Stimulated activated CD8-positive, alpha-beta memory T cell treated with anti-CD3 and anti-CD28 coated beads, Interleukin-12 subunit alpha, Interleukin-12 subunit beta, amount 100 ng/mL, for 24 hours (primary cell): ENCODE measurements around the gene TEX22.

Source experiments
- DNase-seq: peaks from one replicate; pipeline ENCODE4 v3.0.0-alpha.2; 2020; ENCODE audit errors: extremely low read depth

The TEX22 gene

DNA sequence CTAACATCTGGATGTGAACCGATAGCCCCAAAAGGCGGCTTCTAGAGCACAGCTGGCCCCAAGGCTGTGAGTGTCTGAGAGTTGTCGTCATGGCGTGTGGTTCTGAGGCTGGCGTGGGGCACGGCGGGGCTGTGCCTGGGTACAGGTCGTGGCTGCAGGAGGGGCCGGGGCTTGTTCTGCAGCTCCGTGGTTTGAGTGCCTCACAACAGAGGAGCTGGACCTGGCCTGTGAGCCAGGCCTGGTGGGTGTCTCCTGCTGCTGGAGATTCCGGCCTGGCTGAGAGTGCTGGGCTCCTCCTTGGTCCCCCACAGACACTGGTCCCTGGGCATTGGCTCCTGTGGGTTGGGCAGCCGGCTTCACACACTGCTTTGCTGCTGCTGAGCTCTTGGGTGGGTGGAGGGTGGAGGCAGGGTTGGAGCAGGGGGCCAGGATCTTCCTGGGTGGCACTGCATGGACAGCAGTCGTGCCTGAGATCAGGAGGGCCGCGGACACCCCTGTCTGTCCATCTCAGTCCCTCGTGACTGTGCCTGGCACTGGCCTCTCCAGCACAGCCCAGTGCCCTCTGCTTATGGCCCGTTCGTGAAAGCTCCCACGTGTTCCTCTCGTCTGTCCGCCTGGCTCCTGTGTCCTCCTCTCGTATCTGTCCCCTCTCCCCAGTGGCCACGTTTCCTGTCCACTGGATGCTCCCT, 31.8 kb upstream of the TEX22 start:
- no peak for DNase-seq

GRCh38 chr14:105367116-105368031, 31.0 kb upstream of the TEX22 start:
- no peak for DNase-seq

- no peak for DNase-seq
Measured at GRCh38 chr14:105368032-105368417, 30.3 kb upstream of the TEX22 start.

DNA sequence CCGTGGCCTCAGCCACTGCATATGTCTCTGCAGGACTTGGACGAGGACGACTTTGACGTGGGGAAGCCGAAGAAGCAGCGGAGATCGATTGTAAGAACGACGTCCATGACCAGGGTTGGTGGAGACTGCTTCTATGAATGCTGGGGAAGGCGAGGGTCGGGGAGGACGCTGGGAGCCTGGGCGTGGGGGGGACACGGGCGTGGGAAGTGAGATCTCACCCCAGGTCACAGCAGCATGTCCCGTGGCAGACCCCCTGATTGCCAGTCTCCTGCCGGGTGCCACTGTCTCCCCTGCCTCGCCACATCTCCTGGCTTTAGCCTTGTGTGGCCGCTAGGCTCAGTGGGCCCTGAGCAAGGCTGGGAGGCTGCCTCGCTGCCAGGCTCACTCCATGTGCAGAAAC, 29.9 kb upstream of the TEX22 start:
- no peak for DNase-seq

DNA sequence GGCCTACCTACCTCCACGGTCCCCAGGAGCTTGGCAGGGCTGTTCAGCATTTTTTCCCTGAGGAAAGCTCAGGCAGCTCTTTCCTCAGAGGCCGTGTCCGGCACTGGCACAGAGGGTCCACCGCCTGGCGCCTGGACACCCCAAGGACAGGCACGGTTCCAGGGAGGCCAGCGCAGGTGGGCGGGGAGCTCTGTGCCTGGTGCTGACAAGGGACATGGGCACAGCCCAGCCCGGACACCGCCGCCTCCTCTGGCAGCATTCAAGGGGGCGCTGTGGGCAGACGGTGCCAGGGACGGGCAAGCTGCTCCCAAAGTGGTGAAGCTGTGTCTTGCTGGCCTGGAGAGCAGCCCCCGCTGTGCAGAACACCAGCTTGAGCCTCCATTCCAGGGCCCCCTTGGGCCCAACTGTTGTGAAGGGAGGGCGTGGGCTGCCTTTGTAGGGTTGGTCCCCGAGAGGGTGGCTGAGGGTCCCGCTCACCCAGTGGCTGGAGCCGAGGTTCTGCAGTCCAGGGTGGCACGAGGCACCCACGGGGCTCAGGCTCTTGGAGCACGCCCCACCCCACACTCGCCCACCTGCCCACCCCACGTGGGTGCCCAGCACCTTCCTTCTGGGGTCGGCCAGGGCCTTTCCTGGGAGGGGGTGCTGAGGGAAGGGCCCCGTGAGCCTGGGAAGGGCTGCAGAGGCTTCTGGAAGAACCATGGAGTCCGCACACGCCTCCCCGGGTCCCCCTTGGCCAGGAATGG, 29.3 kb upstream of the TEX22 start:
- DNase-seq, result no peak

GRCh38 chr14:105369653-105370040, 28.7 kb upstream of the TEX22 start:
- DNase-seq, result no peak

DNA sequence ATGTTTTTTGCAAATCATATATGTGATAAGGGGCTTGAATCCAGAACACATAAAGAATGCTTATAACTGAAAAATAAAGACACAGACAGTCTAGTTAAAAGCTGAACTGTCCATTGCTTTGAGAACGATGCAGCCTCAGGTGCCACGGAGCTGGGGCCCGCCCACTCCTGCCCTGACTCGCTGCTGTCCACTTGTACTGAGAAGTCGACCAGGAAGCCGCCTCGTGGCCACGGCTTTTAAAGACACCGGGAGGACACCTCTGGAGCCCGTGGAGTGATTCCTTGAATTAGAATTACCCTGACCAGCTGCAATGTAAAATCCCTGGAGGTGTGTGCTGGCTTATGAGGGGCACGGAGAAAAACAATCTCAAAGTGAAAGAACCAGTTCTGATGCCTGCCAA, 23.9 kb upstream of the TEX22 start:
- DNase-seq, result no peak

- DNase-seq, result no peak
Measured at GRCh38 chr14:105375635-105376057, 22.7 kb upstream of the TEX22 start.

DNA sequence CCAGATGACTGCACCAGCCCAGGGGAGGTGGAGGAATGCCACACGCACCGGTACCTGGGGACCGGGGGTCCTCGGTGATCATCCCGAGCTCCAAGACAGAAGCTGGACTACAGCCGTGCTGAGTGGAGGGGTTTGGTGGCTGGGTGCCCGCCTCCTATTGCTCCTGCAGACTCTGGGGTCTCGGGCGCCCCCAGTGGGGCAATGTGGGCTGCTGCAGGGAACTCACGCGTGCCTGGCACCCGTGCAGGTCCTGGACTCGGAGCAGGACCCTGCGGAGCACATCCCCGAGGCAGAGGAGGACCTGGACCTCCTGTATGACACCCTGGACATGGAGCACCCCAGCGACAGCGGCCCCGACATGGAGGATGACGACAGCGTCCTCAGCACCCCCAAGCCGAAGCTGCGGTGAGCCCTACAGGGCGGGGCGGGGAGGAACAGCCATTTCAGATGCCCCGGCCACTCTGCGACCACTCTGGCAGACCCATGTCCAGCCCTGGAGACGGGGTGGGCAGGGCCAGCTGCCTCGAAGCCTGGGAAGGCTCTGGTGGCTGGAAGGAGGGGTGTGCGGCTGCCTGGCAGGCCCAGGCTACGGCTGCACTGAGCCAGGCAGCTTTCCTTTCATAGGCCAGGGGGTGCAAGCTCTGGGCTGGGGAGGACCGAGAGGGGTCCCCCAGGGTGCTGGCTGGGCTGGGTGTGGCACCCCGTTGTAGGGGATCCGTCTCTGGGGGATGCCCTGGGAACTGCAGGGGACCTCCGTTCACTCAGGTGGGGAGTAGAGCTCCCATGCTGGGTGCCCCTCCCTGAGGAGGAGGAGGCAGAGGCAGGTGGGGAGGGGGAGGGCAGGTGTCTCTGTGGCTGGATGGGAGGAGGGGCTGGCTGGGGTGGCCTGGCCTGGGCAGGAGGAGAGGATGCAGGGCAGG, 21.6 kb upstream of the TEX22 start:
- DNase-seq, result no peak

- DNase-seq, result no peak
Measured at GRCh38 chr14:105377555-105378182, 20.7 kb upstream of the TEX22 start.

DNA sequence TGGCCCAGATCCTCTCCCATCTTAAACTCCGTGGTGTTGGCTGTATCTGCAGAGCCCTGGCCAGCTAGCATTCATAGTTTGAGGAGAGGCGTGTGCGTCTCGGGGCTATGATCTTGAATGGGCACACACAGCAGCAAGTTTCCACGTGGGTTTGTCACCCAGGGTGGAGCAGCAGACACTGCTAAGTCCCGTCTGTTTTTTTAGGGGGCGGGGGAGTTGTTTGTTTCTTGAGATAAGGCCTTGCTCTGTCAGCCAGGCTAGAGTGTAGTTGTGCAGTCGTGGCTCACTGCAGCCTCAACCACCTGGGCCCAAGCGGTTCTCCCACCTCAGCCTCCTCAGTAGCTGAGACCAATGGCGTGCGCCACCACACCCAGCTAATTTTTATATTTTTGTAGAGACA, 20.1 kb upstream of the TEX22 start:
- no peak for DNase-seq

DNA sequence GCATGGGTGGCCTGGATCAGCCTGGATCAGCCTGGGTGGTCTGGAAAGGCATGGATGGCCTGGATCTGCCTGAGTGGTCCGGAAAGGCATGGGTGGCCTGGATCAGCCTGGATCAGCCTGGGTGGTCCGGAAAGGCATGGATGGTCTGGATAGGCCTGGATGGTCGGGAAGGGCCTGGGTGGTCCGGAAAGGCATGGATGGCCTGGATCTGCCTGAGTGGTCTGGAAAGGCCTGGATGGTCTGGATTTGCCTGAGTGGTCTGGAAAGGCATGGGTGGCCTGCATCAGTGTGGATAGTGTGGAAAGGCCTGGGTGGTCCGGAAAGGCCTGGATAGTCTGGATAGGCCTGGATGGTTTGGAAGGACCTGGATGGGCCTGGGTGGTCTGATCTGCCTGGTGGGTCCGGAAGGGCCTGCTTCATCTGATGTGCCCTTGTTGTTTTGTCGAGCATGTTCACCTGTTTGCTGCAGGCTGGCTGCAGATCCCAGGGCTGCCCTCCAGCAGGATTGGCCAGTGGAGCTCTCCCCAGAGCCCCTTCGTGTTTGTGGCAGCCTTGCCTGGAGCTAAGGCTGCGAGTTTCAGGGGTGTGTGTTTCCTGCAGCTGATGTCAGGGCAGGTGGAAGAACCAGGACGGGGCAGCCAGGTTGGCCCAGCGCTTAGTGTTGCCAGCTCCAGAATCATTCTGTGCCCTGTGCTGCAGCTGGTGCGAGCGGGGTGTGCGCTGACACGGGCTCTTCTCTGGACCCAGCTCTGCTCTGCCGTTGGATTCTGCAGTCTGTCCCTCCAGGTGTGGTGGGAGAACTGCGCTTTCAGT, 19.3 kb upstream of the TEX22 start:
- no peak for DNase-seq

DNA sequence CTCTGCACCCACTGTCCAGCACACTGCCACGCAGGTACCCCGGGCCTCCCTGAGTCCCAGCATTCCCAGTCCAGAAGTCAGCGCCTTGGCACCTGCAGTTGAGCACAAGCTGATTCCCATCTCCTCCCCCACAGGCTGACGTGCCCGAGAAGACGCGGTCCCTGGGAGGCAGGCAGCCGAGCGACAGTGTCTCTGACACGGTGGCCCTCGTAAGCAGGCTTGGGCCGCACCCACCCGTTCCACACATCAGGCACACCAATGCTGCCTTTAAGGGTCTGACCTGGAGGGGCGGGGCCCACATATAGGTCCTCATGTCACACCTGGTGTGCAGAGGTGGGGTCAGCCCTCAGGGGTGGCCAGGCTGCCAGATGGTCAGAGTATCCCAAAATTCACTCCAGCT, 18.4 kb upstream of the TEX22 start:
- DNase-seq, result no peak

GRCh38 chr14:105380756-105381155, 17.6 kb upstream of the TEX22 start:
- no peak for DNase-seq

- DNase-seq, result no peak
Measured at GRCh38 chr14:105381446-105382342, 16.6 kb upstream of the TEX22 start.

DNA sequence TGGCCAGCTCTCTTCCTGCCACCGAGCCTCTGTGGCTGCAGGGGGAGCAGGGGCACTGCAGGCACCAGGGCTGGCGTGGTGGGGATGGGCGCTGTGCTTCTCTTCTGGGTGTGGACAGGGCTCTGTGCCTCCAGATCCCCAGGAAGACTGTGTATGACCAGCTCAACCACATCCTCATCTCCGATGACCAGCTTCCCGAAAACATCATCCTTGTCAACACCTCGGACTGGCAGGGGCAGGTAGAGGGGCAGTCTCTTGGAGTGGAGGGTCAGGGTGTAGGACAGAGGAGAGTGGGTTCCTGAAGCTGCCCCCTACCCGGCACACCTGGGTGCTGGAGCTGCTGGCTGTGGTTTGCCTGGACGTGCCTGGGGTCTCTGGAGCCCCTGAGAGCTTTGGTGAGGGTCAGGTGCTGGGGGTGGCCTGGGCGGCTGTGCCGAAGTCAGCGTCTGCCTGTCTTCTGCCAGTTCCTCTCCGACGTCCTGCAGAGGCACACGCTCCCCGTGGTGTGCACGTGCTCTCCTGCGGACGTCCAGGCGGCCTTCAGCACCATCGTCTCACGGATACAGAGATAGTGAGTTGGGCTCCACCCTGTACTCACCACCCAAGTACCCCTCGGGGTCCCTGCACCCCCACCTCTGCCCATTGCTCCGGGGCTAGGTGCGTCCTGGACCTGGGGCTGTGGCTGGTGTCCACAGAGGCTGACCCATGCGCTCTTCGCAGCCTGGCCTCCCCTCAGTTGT, 15.8 kb upstream of the TEX22 start:
- no peak for DNase-seq

DNA sequence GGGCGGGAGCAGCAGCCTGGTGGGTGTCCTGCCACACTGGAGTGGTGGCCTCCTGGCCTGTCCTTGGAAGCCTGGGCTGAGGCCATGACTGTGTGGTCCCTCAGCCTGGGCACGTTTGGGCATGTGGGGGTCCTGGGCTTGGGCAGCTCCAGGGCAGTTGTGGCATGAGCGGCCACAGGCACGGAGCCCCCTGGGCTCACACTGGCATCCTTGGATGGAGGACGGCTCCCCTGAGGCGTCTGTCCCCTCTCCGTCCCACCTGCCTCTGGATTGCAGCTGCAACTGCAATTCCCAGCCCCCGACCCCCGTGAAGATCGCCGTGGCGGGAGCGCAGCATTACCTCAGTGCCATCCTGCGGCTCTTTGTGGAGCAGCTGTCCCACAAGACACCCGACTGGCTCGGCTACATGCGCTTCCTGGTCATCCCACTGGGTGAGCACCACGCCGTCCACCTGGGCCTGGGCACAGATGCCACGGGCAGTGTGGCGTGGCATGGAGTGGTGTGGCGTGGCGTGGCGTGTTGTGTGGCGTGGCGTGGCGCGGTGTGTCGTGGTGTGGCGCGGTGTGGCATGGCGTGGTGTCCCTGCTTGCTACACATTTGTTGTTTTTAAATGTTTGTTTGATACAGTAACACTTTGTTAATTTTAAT, 15.1 kb upstream of the TEX22 start:
- DNase-seq, result no peak

DNA sequence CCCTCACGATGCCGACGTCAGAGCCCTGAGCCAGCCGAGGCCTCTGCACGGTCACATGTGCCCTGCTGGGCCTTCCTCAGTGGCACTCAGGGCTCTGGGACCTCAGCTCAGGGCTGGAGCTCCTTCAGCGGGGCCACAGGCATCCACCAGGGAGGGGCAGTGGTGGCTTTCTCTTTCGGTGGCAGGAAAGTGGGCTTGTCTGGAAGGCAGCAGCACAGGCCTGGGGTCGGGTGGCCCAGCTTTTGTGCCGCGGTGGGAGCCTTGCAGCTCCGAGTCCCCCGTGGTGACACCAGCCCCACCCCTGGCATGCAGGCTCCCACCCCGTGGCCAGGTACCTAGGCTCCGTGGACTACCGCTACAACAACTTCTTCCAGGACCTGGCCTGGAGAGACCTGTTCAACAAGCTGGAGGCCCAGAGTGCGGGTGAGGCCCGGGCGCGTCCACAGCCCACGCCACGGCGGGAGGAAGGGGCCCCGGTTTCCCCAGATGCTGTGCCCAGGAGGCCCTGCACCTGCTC, 14.2 kb upstream of the TEX22 start:
- DNase-seq, result no peak
